HG03521 (cell line): ENCODE data around the gene ROCK1.

Source experiments
- ATAC-seq: cut with Tn5 transposase; IDR thresholded peaks from one replicate; pipeline ENCODE4 v1.9.1; 2021; ENCODE audit warnings: mild to moderate bottlenecking, moderate library complexity; ENCODE audit not compliant: unreplicated experiment

Gene ROCK1

DNA sequence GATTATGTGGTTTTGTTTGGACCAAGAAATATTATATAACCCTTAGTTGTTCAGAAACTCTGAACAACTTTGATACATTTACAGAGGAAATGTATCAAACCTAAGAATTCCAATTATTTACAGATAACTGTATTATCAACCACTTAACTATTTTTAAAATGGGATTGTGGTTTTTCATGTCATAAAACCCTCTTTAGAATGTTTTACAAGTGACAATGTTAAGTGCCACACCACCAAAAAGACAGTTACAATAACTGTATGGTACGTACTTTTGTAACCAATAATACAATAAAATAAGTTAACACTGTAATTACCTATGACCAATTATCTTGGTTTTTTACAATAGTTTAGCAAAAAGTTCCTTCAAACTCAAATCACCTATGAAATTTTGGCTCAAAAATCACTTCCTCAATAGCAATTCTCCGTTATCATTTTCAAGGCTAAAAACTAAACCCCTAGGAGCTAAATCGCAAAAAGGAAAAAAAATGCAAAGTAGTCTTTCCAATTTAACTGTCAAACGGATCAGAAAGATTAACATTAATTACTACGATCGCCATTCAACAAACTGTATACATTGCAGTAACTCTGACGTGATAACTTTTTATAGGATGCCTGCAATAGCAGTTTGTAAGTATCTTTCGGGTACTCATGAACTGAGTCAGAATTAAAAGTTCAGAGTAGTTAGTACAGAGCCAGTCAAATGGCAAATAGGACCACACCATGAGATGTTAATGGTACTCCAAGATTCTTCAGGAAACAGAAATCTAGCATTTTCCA, 1.5 kb downstream of the ROCK1 start:
- no peak for ATAC-seq

DNA sequence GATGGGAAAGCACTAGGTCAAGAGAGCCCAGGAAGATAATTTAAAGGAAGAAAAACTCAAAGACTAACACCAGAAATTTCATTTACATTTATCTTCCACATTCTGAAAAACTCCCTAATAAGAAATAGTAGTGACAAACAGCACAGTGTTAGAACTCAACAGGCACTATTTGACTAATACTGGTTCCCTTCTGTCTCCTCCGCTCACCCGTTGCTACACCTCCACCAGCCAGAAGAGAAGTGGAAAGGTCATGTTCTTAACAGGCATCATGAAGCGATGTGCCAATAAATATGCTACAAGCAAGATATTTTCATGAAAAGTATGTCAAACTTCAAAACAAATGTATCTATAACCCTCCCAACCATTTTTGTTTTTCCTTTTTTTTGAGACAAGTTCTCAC, 5.7 kb downstream of the ROCK1 start:
- ATAC-seq: no peak

- ATAC-seq: no peak
These were observed 10.4 kb downstream of the ROCK1 start for GRCh38 chr18:21101172-21101571.

- ATAC-seq: no peak
These were observed 10.9 kb downstream of the ROCK1 start for GRCh38 chr18:21100678-21101077.

DNA sequence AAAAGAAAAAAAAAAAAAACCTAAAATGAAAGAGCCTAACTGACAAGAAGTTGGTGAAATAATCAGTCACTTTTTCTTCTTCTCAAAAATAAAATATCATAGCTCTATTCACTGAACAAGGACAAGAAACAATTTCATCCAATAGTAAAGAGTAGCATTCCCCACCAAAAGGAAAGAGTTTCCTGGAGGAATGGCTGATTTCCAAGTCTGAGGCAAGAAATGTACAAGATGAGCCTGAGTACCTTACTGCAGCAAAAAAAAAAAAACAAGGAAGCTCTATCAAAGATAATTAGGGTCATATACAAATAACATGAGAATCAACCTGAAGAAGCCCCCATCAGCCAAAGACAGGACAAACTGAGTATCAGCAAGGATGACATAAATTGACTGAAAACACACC, 11.5 kb downstream of the ROCK1 start:
- no peak for ATAC-seq

GRCh38 chr18:21099442-21099841, 12.2 kb downstream of the ROCK1 start:
- peak; percentile 56 for ATAC-seq

GRCh38 chr18:21096760-21097159, 14.9 kb downstream of the ROCK1 start:
- ATAC-seq: no peak

DNA sequence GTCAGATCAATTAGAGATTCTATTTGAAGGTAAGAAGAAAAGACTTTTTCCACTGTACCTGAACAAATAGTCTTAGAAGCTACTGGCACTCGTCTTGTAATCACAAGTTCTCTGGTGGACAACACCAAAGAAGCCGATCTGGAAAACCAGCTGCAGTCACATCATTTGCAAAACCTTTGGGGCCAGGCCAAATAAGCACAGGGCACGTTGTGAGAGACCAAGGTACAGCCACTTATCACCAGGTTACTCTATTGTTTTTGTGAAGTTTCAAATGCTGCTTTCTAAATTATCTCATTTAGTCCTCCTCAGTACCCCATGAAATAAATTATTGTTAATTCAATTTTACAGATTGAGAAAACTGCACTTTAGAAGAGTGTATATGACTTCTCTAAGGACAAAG, 18.5 kb downstream of the ROCK1 start:
- ATAC-seq: no peak

DNA sequence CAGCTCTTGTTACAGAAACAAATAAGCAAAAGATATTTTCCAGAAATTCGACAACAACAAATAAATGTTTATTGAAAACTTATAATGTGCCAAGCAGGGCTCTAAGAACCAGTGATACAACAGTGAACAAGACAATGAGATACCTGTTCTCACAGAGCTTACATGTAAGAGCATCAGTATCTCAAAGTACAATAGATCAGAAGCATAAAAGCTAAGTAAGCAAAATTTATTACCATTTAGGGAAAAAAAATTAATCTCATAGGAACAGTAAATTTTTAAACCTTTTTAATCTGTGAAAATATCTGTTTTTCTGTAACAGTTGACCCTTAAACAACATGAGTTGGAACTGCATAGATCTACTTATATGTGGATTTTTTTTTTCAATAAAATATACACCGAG, 20.9 kb downstream of the ROCK1 start:
- ATAC-seq: no peak

DNA sequence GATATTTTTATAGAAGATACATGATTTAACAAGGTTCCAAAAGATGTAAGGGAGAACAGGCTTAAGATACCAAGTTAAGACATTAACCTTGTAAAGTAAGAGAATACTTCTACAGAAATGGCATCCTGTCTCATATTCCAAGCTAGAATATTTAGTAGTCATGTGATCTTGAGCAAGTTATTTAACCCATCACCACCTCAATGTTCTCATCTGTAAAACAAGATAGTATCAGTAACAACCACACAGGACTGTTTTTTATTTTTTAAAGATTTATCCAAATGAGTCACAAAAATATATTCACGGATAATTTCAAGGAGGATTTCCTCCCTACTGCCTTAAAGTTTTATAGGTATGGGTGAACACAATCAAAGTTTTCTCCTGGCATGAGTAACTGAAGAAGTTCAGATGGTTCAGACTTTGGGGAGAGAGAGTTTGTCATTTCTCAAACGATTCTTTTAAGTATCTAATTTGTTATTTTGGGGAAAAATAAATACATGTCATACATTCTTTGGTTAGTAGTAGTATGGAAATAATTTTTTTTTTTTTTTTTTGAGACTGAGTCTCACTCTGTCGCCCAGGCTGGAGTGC, 25.9 kb downstream of the ROCK1 start:
- ATAC-seq: no peak

DNA sequence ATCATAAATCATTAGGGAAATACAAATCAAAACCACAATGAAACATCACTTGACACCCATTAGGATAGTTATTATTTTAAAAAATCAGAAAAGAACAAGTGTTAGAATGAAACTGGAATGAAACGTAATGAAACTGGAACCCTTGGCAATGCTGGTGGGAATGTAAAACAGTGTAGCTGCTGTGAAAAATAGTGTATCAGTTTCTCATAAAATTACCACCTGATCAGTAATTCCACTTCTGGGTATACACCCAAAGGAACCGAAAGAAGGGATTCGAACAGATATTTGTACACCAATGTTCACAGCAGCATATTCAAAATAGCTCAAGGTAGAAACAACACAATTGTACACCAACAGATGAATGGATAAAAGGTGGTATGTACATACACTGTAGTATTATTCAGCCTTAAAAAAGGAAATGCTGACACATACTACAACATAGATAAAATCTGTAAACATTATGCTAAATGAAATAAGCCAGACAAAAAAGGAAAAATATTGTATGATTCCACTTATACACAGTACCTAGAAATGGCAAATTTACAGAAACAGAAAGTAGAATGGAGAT, 27.0 kb downstream of the ROCK1 start:
- ATAC-seq: no peak

DNA sequence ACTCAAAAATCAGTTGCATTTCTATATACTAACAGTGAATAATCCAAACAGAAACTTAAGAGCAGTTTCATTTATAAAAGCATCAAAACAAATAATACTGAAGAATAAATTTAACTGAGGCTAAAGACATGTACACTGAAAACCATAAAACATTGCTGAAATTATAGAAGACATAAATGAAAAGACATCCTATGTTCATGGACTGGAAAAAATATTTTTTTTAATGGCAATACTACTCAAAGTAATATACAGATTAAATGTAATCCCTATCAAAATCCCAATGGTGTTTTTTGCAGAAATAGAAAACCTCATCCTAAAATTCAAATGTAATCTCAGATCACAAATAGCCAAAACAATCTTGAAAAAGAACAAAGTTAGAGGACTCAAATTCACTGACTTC, 28.6 kb downstream of the ROCK1 start:
- no peak for ATAC-seq

- no peak for ATAC-seq
These were observed 30.2 kb downstream of the ROCK1 start for GRCh38 chr18:21081426-21081825.

DNA sequence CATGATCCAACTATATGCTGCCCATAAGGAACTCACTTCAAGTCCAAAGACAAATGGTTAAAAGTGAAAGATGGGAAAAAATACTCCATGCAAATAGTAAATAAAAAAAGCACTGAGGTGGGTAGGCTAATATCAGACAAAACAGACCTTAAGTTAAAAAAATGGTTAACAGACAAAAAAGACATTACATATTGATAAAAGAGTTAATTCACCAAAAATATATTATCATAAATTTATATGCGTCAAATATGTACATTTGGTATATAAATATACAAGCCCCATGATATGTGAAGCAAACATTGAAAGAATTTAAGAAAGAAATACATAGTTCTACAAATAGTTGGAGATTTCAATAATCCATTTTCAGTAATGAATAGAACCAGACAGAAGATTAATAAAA, 31.0 kb downstream of the ROCK1 start:
- ATAC-seq: no peak

DNA sequence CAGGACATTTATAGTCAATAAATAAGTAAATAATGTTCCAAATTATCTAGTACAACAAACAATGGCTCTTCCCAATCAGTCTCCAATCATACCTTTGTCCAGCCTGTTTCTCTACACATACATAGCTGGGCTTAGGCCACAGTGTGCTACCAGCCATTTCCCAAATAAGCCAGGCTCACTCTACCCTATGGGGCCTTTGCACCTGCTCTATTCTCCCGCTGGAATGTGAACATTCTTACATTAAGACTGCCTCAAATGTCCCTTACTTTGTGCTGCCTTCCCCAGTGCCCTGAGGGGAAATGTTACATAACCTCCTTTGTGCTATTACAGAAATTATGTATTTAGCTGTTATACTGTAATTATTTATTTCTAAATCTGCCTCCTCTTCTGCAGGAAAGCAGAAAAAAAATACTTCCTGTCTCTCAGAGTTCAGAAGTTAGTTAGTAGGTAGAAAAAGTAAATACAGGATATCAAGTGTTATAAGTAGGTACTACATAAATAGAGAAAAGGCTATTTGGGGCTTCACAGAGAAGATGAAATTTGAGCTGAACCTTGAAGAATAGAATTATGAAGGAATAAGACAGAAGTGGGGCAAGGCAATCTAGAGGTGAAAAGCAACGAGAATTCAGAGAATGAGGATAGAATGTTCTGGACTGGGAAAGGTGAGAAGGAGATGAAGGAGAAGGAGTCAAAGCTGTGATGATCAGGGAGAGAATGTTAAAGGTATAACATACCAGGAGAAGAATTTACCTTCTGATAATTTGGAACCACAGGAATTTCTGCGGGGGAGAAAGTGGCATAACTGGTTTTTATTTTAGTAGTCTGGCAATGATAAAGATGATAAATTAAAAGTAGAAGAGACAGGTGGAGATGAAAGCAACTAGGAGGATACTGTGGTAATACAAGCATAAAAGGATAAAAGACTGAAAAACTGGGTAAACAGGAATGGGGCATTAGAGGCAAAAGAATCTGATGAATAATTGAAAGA, 37.0 kb downstream of the ROCK1 start:
- ATAC-seq: no peak

GRCh38 chr18:21073180-21073579, 38.4 kb downstream of the ROCK1 start:
- ATAC-seq: no peak

DNA sequence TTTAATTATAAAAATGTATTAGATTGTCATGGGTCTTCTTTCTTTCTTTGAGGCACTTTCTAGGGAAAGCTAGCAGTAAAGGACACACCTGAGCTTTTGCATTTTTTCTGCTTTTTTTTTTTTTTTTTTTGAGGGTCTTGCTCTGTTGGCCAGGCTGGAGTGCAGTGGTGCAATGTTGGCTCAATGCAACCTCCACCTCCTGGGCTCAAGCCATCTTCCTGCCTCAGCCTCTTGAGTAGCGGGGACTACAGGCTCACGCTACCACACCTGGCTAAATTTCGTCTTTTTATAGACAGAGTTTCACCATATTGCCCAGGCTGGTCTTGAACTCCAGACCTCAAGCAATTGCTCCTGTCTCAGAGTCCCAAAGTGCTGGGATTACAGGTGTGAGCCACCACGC, 40.5 kb downstream of the ROCK1 start:
- no peak for ATAC-seq

GRCh38 chr18:21069468-21069867, 42.1 kb downstream of the ROCK1 start:
- ATAC-seq: no peak

- ATAC-seq: no peak
These were observed 47.3 kb downstream of the ROCK1 start for GRCh38 chr18:21064347-21064746.

- no peak for ATAC-seq
These were observed 48.6 kb downstream of the ROCK1 start for GRCh38 chr18:21063011-21063410.

GRCh38 chr18:21057112-21057511, 54.5 kb downstream of the ROCK1 start:
- ATAC-seq: no peak
